Spleen (tissue), 11 donors: ENCODE measurements around the gene OCEL1. TPM values are rescaled to one million over a fixed set of nuclear protein-coding genes. Genes with fewer than 3 reads are reported as not detected.

Experiments used
- DNase-seq: peaks from one replicate; pipeline ENCODE4 v3.0.0-alpha.2; 2020
- H3K27ac ChIP-seq, 8 donors: fragments of 200-600 bp; sonication (generic) in 7 of 8; 1 replicate in 4 of 8; 2 replicates in 4 of 8; pipeline versions ENCODE4 v1.5.0 to v1.8.0; 2016 to 2021; ENCODE audit warnings: inconsistent platforms in 4 of 8, mild to moderate bottlenecking in 4 of 8, moderate library complexity in 1 of 8
- H3K27me3 ChIP-seq, 7 donors: fragments of 200-600 bp; sonication (generic) in 6 of 7; replicated peaks in 1 of 7; 1 replicate in 4 of 7; 2 replicates in 3 of 7; pipeline versions ENCODE4 v1.5.0 to v1.8.0; 2016 to 2021; ENCODE audit warnings: inconsistent platforms in 3 of 7, mild to moderate bottlenecking in 1 of 7
- H3K36me3 ChIP-seq, 6 donors: fragments of 200-600 bp; sonication (generic) in 5 of 6; 1 replicate in 4 of 6; 2 replicates in 2 of 6; pipeline versions ENCODE4 v1.5.0 to v1.8.0; 2016 to 2021; ENCODE audit warnings: inconsistent platforms in 2 of 6
- H3K4me1 ChIP-seq, 6 donors: fragments of 200-600 bp; sonication (generic) in 5 of 6; 1 replicate in 3 of 6; 2 replicates in 3 of 6; pipeline versions ENCODE4 v1.5.0 to v1.8.0; 2016 to 2021; ENCODE audit warnings: inconsistent platforms in 3 of 6
- H3K4me3 ChIP-seq, 8 donors: fragments of 200-600 bp; sonication (generic) in 7 of 8; 1 replicate in 4 of 8; 2 replicates in 4 of 8; pipeline versions ENCODE4 v1.5.0 to v1.8.0; 2016 to 2021; ENCODE audit warnings: inconsistent platforms in 4 of 8, mild to moderate bottlenecking in 4 of 8, moderate library complexity in 2 of 8
- H3K9me3 ChIP-seq, 8 donors: fragments of 200-600 bp; sonication (generic) in 7 of 8; 1 replicate in 4 of 8; 2 replicates in 4 of 8; pipeline versions ENCODE4 v1.5.0 to v1.8.0; 2016 to 2021; ENCODE audit warnings: inconsistent platforms in 4 of 8
- POLR2A ChIP-seq, 3 donors: fragments of 450-650 bp; IDR thresholded peaks; one replicate each; pipeline ENCODE4 v1.5.1; 2017; ENCODE audit warnings: antibody characterized with exemption in 3 of 3, mild to moderate bottlenecking in 1 of 3
- POLR2AphosphoS5 ChIP-seq, 3 donors: sonication (generic); formaldehyde crosslinking; IDR thresholded peaks; one replicate each; pipeline ENCODE4 v1.5.1; 2017; ENCODE audit warnings: antibody characterized with exemption in 3 of 3
- WGBS, 5 donors: extraction: QIAGEN DNeasy Blood & Tissue Kit in 3 of 5; methylation state at CpG; one replicate each; pipeline versions ENCODE4 v1.1.5 to v1.1.7; 2013 to 2018; 5-methylcytosine and 5-hydroxymethylcytosine counted together
- intact Hi-C: fragments of 100-400 bp; cut with DNase I; formaldehyde crosslinking; loops from one replicate; pipeline ENCODE4 v1.15.0; 2023; ENCODE audit warnings: low total_unique reads
- polyA plus RNA-seq, 3 donors: library from polyadenylated mRNA; stranded (reverse); fragments of 200-250 nt; gene quantifications; one replicate each; pipeline ENCODE4 v1.2.1, GENCODE V29; 2013
- total RNA-seq, 7 donors: library from RNA; depleted of rRNA in 3 of 7; stranded (reverse); fragments of >200 nt in 3 of 7; fragmentation: NEBNext Ultra II Directional in 4 of 7; extraction: Animal tissue kit (Norgen Biotek cat#: 25700) in 4 of 7; gene quantifications; one replicate each; pipeline versions ENCODE4 v1.1.0 to v1.2.1, GENCODE V29; 2016 to 2021
- TF ChIP-seq, protein P1 (sequence below), 11 experiments: fragments of 200-600 bp in 7 of 11; fragments of 450-650 bp in 4 of 11; sonication (generic) in 4 of 11; IDR thresholded peaks in 8 of 11; conservative IDR thresholded peaks in 3 of 11; 1 replicate in 7 of 11; 2 replicates in 4 of 11; pipeline versions ENCODE4 v1.4.0 to v1.8.0; 2016 to 2021; ENCODE audit warnings: antibody characterized with exemption in 11 of 11, inconsistent platforms in 4 of 11, mild to moderate bottlenecking in 1 of 11
- donor health status: healthy with polysubstance abuse.
- donor health status: DM: no; HTN: no; CAD: no; lungs with moderate emphysema.
- donor health status: DM: no; HTN: no; CAD: no.
- donor health status: Bipolar disorder and iron deficiency.
- donor health status: healthy.
- donor health status: DM: no; HTN: no; CAD: no.
- donor health status: DM: yes; HTN: yes; CAD: no.

OCEL1 gene
- total and polyA plus RNA-seq, 10 donors = 7.7 to 31.8 (median 24.8) TPM

DNA sequence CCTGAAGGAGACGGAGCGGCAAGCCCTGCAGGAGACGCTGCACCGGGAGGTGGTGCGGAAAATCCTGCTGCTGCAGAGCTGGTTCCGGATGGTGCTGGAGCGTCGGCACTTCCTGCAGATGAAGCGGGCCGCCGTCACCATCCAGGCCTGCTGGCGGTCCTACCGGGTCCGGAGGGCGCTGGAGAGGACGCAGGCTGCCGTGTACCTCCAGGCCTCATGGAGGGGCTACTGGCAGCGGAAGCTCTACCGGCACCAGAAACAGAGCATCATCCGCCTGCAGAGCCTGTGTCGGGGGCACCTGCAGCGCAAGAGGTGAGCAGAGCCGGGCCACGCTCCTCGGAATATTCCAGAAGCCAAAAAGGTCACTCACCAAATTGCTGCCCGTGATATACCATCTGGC, 33.3 kb upstream of the OCEL1 start:
- no peaks in the 10 kb centered on the region for H3K9me3 ChIP-seq
- H3K27me3 ChIP-seq = no peaks in the 10 kb centered on the region
- H3K36me3 ChIP-seq = peaks cover 15 to 100% (median 92%) of the 10 kb centered on the region in 6 donors
- TF ChIP-seq POLR2A (IDR thresholded peaks at IDR 0.05) (no peak), POLR2AphosphoS5 (IDR thresholded peaks at IDR 0.05) (peak in 1 of 3 donors; percentile 43)
- TF ChIP-seq, protein P1, sequence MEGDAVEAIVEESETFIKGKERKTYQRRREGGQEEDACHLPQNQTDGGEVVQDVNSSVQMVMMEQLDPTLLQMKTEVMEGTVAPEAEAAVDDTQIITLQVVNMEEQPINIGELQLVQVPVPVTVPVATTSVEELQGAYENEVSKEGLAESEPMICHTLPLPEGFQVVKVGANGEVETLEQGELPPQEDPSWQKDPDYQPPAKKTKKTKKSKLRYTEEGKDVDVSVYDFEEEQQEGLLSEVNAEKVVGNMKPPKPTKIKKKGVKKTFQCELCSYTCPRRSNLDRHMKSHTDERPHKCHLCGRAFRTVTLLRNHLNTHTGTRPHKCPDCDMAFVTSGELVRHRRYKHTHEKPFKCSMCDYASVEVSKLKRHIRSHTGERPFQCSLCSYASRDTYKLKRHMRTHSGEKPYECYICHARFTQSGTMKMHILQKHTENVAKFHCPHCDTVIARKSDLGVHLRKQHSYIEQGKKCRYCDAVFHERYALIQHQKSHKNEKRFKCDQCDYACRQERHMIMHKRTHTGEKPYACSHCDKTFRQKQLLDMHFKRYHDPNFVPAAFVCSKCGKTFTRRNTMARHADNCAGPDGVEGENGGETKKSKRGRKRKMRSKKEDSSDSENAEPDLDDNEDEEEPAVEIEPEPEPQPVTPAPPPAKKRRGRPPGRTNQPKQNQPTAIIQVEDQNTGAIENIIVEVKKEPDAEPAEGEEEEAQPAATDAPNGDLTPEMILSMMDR (IDR thresholded peaks at IDR 0.05 in 8 of 11, conservative IDR thresholded peaks at IDR 0.05 in 3 of 11) = no peak
- no peak for DNase-seq
- H3K4me1 ChIP-seq = no peaks in the 10 kb centered on the region
- intact Hi-C loops = no loop called here
- no peak overlapping the region for H3K27ac ChIP-seq
- WGBS, 5 donors = 93 to 98% (median 96%) methylated on average over 13 to 26 of the region's 26 CpGs
- H3K4me3 ChIP-seq = no peak overlapping the region

DNA sequence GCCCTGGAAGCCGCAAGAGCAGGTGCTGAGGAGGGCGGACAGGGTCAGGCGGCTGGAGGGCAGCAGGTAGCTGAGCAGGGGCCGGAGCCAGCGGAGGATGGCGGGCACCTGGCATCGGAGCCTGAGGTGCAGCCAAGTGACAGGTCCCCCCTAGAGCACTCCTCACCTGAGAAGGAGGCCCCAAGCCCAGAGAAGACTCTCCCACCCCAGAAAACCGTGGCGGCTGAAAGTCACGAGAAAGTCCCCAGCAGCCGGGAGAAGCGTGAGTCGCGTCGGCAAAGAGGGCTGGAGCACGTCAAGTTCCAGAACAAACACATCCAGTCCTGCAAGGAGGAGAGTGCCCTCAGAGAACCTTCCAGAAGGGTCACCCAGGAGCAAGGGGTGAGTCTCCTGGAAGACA, 31.4 kb upstream of the OCEL1 start:
- Histone ChIP-seq H3K4me1 (no peaks in the 10 kb centered on the region), H3K4me3 (no peak overlapping the region), H3K27me3 (no peaks in the 10 kb centered on the region), H3K36me3 (peaks cover 15 to 100% (median 92%) of the 10 kb centered on the region in 6 donors), H3K27ac (no peak overlapping the region), H3K9me3 (no peaks in the 10 kb centered on the region)
- peak; percentile 39 for DNase-seq
- 96 to 98% (median 96%) methylated on average over 16 of the region's 16 CpGs for WGBS, 5 donors
- intact Hi-C loops = no loop called here
- TF ChIP-seq POLR2AphosphoS5 (IDR thresholded peaks at IDR 0.05) (peak in 2 of 3 donors; percentile 6 to 11), POLR2A (IDR thresholded peaks at IDR 0.05) (no peak)

DNA sequence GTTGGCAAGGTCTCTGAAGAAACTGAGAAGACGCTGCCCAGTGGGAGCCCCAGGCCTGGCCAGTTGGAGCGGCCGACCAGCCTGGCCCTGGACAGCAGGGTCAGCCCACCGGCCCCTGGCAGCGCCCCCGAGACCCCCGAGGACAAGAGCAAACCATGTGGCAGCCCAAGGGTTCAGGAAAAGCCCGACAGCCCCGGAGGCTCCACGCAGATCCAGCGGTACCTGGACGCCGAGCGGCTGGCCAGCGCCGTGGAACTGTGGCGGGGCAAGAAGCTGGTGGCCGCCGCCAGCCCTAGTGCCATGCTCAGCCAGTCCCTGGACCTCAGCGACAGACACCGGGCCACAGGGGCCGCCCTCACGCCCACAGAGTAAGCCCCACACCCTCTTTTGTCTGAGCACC, 30.9 kb upstream of the OCEL1 start:
- Histone ChIP-seq H3K9me3 (no peaks in the 10 kb centered on the region), H3K27ac (no peak overlapping the region), H3K27me3 (no peaks in the 10 kb centered on the region), H3K36me3 (peaks cover 15 to 100% (median 92%) of the 10 kb centered on the region in 6 donors), H3K4me3 (no peak overlapping the region), H3K4me1 (no peaks in the 10 kb centered on the region)
- peak; percentile 48 for DNase-seq
- TF ChIP-seq POLR2AphosphoS5 (IDR thresholded peaks at IDR 0.05) = no peak
- TF ChIP-seq, protein P1 (IDR thresholded peaks at IDR 0.05 in 8 of 11, conservative IDR thresholded peaks at IDR 0.05 in 3 of 11) = no peak
- no peak for TF ChIP-seq POLR2A (IDR thresholded peaks at IDR 0.05)
- intact Hi-C loops = no loop called here
- WGBS, 5 donors = 96 to 98% (median 97%) methylated on average over 9 to 23 of the region's 23 CpGs

DNA sequence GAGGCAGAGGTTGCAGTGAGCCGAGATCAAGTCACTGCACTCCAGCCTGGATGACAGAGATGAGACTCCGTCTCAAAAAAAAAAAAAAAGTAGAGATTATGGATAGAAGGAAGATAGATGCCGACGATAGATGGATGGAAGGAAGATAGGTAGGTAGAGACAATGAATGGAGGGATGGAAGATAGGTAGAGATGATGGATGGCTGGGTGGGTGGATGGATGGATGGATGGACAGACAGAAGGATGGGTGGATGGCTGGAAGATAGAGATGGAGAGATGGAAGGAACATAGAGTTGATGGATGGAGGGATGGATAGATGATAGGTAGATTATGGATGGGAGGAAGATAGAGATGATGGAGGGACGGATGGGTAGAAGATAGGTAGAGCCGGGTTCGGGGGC, 29.4 kb upstream of the OCEL1 start:
- H3K36me3 ChIP-seq = peaks cover 10 to 100% (median 92%) of the 10 kb centered on the region in 6 donors

More for the DNA sequence above, 29.4 kb upstream of the OCEL1 start:
- intact Hi-C loops = no loop called here
- no peak overlapping the region for H3K4me3 ChIP-seq
- H3K27ac ChIP-seq = no peak overlapping the region
- WGBS, 5 donors = 94 to 98% (median 98%) methylated on average over 7 of the region's 7 CpGs
- TF ChIP-seq POLR2A (IDR thresholded peaks at IDR 0.05) (no peak), POLR2AphosphoS5 (IDR thresholded peaks at IDR 0.05) (no peak)
- TF ChIP-seq, protein P1 (IDR thresholded peaks at IDR 0.05 in 8 of 11, conservative IDR thresholded peaks at IDR 0.05 in 3 of 11) = no peak
- no peaks in the 10 kb centered on the region for H3K27me3 ChIP-seq
- H3K4me1 ChIP-seq = no peaks in the 10 kb centered on the region
- H3K9me3 ChIP-seq = no peaks in the 10 kb centered on the region
- no peak for DNase-seq
